Body of pancreas (tissue), 4 donors: ENCODE results near the gene ADGRF3. TPM values are rescaled to one million over a fixed set of nuclear protein-coding genes. Genes with fewer than 3 reads are reported as not detected.

Experiments
- ATAC-seq: fragments of 150-250 bp; one replicate; pipeline ENCODE4 v1.9.1; 2016
- DNase-seq, 4 donors: peaks; one replicate each; pipeline ENCODE4 v3.0.0-alpha.2; 2019
- H3K27ac ChIP-seq, 4 donors: fragments of 200-600 bp; sonication (generic); 1 replicate in 3 of 4; 2 replicates in 1 of 4; pipeline versions ENCODE4 v1.5.1 to v1.6.1; 2016 to 2019; ENCODE audit warnings: mild to moderate bottlenecking in 1 of 4, mixed read lengths in 1 of 4, moderate library complexity in 1 of 4
- H3K27me3 ChIP-seq, 2 donors: fragments of 200-600 bp; sonication (generic); one replicate each; pipeline ENCODE4 v1.6.0; 2016; ENCODE audit warnings: mild to moderate bottlenecking in 1 of 2
- H3K36me3 ChIP-seq, 2 donors: fragments of 200-600 bp; sonication (generic); replicated peaks in 1 of 2; 2 replicates each; pipeline ENCODE4 v1.5.1; 2016; ENCODE audit warnings: low read depth in 2 of 2; ENCODE audit not compliant: insufficient read depth in 1 of 2
- H3K4me1 ChIP-seq: fragments of 200-600 bp; sonication (generic); one replicate; pipeline ENCODE4 v1.6.0; 2016
- H3K4me3 ChIP-seq, 2 donors: fragments of 200-600 bp; sonication (generic); 1 replicate in 1 of 2; 2 replicates in 1 of 2; pipeline ENCODE4 v1.5.1; 2016 to 2019
- H3K9me3 ChIP-seq, 3 donors: fragments of 200-600 bp; sonication (generic); 1 replicate in 2 of 3; 2 replicates in 1 of 3; pipeline ENCODE4 v1.5.1; 2016
- POLR2A ChIP-seq, 3 donors: fragments of 450-650 bp; IDR thresholded peaks; one replicate each; pipeline ENCODE4 v1.6.1; 2016; ENCODE audit warnings: antibody characterized with exemption in 3 of 3, mild to moderate bottlenecking in 2 of 3
- WGBS, 2 donors: methylation state at CpG; one replicate each; pipeline ENCODE4 v1.1.5; 2017; 5-methylcytosine and 5-hydroxymethylcytosine counted together
- intact Hi-C: fragments of 100-400 bp; cut with DNase I; formaldehyde crosslinking; loops from one replicate; pipeline ENCODE4 v1.15.1; 2023
- total RNA-seq, 2 donors: library from RNA; depleted of rRNA; stranded (reverse); fragments of >200 nt; gene quantifications; one replicate each; pipeline ENCODE4 v1.1.0, GENCODE V29; 2016
- TF ChIP-seq, protein P1 (sequence below), 7 experiments: fragments of 450-650 bp in 4 of 7; fragments of 200-600 bp in 3 of 7; sonication (generic) in 3 of 7; IDR thresholded peaks; one replicate each; pipeline ENCODE4 v1.5.1; 2016 to 2019; ENCODE audit warnings: antibody characterized with exemption in 7 of 7

ADGRF3 gene
- total RNA-seq, 2 donors from 2014 or later, result not detected

DNA sequence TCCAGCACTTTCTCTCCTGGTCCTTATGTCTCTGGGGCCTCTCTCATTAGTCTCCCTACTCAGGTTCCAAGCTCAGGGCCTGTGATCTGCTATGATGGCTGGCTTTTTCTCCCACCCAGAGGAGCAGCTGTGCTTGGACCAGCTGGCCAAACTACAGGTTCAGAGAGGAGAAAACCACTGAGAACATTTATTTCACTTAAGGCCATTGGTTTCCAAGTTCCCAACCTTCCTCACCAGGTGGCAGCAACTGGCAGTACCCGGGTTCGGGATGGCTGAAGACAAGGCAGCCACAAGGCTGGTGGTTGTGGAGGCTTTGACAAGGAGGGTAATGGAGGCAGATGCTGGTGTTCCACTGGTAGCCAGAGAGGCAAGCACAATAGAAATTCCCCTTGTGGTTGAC lies 30.5 kb downstream of the ADGRF3 start:
- TF ChIP-seq POLR2A (IDR thresholded peaks at IDR 0.05), result no peak
- TF ChIP-seq, protein P1, sequence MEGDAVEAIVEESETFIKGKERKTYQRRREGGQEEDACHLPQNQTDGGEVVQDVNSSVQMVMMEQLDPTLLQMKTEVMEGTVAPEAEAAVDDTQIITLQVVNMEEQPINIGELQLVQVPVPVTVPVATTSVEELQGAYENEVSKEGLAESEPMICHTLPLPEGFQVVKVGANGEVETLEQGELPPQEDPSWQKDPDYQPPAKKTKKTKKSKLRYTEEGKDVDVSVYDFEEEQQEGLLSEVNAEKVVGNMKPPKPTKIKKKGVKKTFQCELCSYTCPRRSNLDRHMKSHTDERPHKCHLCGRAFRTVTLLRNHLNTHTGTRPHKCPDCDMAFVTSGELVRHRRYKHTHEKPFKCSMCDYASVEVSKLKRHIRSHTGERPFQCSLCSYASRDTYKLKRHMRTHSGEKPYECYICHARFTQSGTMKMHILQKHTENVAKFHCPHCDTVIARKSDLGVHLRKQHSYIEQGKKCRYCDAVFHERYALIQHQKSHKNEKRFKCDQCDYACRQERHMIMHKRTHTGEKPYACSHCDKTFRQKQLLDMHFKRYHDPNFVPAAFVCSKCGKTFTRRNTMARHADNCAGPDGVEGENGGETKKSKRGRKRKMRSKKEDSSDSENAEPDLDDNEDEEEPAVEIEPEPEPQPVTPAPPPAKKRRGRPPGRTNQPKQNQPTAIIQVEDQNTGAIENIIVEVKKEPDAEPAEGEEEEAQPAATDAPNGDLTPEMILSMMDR (IDR thresholded peaks at IDR 0.05), result peak in 1 of 7 experiments; percentile 20
- Histone ChIP-seq H3K36me3 (no peaks in the 10 kb centered on the region), H3K27me3 (no peaks in the 10 kb centered on the region), H3K4me1 (no peaks in the 10 kb centered on the region), H3K27ac (no peak overlapping the region), H3K4me3 (no peak overlapping the region), H3K9me3 (no peaks in the 10 kb centered on the region)
- intact Hi-C loops, result no loop called here
- no peak for ATAC-seq
- DNase-seq, result no peak
- WGBS, 2 donors, result 0 to 55% methylated on average over 1 to 2 of the region's 2 CpGs

DNA sequence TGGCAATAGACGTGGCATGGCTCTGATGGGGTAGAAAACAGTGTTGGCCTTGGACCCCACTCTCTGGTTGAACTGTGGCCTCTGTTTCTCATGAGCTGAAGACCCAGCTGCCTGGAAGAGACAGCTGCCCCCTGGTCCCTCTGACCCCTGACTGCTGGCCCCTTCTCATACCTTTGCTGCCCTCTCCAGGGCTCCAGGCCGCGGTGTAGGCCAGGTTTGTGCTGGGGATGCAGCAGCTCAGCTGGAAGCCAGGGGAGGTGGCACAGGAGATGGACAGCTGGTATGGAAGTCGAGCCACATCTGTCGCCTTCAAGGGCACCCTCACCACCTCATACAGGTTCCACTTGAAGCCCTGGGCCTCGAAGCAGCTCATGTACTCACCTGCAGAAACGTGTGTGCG lies 32.3 kb downstream of the ADGRF3 start:
- ATAC-seq (no peak), DNase-seq (no peak)
- Histone ChIP-seq H3K4me3 (no peak overlapping the region), H3K4me1 (no peaks in the 10 kb centered on the region), H3K27me3 (no peaks in the 10 kb centered on the region), H3K36me3 (no peaks in the 10 kb centered on the region), H3K9me3 (no peaks in the 10 kb centered on the region), H3K27ac (no peak overlapping the region)
- no peak for TF ChIP-seq POLR2A (IDR thresholded peaks at IDR 0.05)
- TF ChIP-seq, protein P1 (IDR thresholded peaks at IDR 0.05), result no peak
- intact Hi-C loops, result no loop called here
- WGBS, 2 donors, result 62 to 71% methylated on average over 1 to 8 of the region's 8 CpGs

DNA sequence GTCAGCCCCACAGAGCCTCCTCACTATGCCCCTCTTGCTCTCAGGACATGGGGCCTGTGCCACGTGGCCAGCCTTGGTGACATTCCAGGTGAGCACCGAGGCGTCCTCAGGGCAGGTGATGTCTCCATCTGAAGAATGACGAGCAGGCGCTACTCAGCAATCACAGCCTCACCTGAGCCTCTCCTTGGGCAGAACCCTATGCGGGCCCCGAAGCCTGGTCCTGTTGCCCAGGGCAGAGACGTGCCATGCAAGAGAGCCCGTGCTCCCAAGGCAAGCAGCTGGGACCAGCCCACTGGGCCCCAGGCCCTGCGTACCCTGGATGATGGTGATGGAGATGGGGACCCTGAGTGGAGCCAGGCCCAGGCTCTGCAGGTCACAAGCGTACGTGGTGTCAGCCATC lies 33.1 kb downstream of the ADGRF3 start:
- TF ChIP-seq POLR2A (IDR thresholded peaks at IDR 0.05), result no peak
- TF ChIP-seq, protein P1 (IDR thresholded peaks at IDR 0.05), result no peak
- ATAC-seq, result no peak
- 82 to 97% methylated on average over 9 to 12 of the region's 12 CpGs for WGBS, 2 donors
- no peak for DNase-seq
- Histone ChIP-seq H3K9me3 (no peaks in the 10 kb centered on the region), H3K36me3 (no peaks in the 10 kb centered on the region), H3K27ac (no peak overlapping the region), H3K4me3 (no peak overlapping the region), H3K4me1 (no peaks in the 10 kb centered on the region), H3K27me3 (no peaks in the 10 kb centered on the region)
- intact Hi-C loops, result no loop called here

DNA sequence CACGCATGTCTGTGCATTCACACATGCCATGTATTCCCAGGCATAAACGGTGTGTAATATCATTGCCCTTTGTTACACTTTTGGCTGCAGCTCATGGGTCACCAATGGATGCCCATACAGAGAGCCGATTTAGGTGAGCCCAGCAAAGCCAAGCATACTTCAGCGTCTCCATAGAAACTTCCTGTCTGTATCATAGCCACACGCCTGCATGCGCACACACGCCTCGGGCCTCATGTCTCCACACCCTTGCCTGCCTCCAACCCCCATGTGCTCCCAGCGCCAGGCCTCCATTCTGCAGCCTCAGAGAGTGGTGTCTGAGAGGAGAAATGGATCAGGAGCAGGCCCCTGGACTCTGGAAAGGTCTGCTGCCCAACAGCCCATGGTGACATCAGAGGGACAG lies 34.1 kb downstream of the ADGRF3 start:
- Histone ChIP-seq H3K4me1 (no peaks in the 10 kb centered on the region), H3K9me3 (no peaks in the 10 kb centered on the region), H3K36me3 (no peaks in the 10 kb centered on the region), H3K27me3 (no peaks in the 10 kb centered on the region), H3K27ac (no peak overlapping the region), H3K4me3 (no peak overlapping the region)
- DNase-seq (no peak), ATAC-seq (no peak)
- no peak for TF ChIP-seq POLR2A (IDR thresholded peaks at IDR 0.05)
- TF ChIP-seq, protein P1 (IDR thresholded peaks at IDR 0.05), result no peak
- intact Hi-C loops, result no loop called here
- WGBS, 2 donors, result 76 to 80% methylated on average over 9 of the region's 9 CpGs

DNA sequence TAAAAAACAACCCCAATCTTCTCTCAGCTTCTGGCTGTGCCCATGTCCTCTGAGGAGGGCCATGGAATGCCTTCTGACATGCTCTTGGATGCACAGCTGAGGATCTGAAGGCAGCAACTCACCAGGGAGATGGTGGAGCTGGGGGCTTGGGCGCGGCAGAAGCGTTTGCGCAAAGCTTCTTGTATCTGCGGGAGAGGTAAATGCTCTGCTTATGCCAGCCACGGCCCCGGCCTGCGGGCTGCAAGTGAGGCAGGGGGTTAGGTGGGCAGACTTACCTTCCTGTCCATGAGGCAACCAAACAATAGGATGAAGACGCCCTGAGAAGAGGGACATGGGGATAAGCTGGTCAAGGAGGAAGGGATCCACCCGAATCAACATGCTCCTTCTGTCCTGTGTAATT lies 36.7 kb downstream of the ADGRF3 start:
- no peak for DNase-seq
- no peaks in the 10 kb centered on the region for H3K4me1 ChIP-seq
- H3K27ac ChIP-seq, result no peak overlapping the region
- H3K36me3 ChIP-seq, result no peaks in the 10 kb centered on the region
- no peaks in the 10 kb centered on the region for H3K27me3 ChIP-seq
- no peak overlapping the region for H3K4me3 ChIP-seq
- no peak for ATAC-seq
- WGBS, 2 donors, result 75 to 84% methylated on average over 10 of the region's 10 CpGs
- intact Hi-C loops, result no loop called here
- no peaks in the 10 kb centered on the region for H3K9me3 ChIP-seq
- TF ChIP-seq POLR2A (IDR thresholded peaks at IDR 0.05), result no peak
- TF ChIP-seq, protein P1 (IDR thresholded peaks at IDR 0.05), result no peak
